DMS79 treated with DMSO at 0.1 percent for 48 hours (cell line): ENCODE measurements around the gene EXOSC9.
"Not testable (repeated sequence)": the region's sequence is repeated elsewhere in the genome, so short reads cannot be mapped to it uniquely, and the experiment has no call there.

Experiments
- DNase-seq: peaks from one replicate; lab custom pipeline; 2025; lab: John Stamatoyannopoulos, UW

EXOSC9 gene, protein sequence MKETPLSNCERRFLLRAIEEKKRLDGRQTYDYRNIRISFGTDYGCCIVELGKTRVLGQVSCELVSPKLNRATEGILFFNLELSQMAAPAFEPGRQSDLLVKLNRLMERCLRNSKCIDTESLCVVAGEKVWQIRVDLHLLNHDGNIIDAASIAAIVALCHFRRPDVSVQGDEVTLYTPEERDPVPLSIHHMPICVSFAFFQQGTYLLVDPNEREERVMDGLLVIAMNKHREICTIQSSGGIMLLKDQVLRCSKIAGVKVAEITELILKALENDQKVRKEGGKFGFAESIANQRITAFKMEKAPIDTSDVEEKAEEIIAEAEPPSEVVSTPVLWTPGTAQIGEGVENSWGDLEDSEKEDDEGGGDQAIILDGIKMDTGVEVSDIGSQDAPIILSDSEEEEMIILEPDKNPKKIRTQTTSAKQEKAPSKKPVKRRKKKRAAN

DNA sequence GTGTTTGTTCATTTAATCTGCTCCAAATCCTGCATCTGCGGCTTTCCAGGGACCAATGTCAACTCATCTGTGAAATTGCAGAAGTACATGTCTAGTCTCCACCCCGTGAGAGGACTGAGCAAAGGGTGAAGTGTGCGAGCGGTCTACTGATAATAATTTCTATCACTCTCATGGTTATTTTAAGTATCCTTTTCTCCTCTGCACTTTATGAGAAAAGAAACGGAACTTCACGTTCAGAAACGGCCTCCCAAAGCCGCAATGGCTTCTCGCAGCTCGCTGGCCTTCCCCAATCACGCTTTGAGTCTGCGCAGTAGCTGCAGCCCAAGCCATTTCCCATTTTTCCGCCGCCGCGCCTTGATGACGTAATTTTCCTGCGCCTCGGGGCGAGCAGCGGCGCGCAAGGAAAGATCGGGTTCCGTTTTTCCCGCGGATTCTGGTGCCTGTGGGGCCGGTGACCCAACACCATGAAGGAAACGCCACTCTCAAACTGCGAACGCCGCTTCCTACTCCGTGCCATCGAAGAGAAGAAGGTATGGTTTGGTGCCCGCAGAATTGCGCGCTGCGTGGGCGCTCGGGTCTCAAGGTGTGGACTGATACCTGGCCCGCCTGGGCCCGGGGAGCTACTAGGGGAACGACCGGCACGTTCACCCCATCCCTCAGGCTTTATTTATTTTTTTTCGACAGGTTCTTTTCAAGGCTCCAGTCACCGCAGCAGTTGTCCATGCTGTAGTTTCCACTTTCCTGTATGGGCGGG lies at the start of gene EXOSC9:
Gene EXOSC9 (plus strand): TSS at position 363 of the 754 bp plus-strand sequence. CDS start 102 bp downstream, at position 465.
- DNase-seq, result peak; percentile 67

DNA sequence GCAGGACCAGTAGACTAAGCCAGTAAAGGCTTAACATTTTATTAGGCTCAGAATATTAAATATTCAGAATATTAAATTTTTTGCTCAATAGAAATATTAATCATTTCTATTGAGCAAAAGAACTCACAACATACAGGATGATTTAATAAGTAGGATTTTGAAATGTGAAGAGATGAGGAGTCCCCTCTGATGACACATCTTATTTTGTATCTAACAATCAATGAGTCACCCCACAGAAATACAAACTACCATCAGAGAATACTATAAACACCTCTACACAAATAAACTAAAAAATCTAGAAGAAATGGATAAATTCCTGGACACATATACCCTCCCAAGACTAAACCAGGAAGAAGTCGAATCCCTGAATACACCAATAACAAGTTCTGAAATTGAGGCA lies 49.0 kb upstream of the EXOSC9 start:
- not testable (repeated sequence) for DNase-seq

- DNase-seq, result no peak
Measured at GRCh38 chr4:121758925-121759568, 42.1 kb upstream of the EXOSC9 start.

DNA sequence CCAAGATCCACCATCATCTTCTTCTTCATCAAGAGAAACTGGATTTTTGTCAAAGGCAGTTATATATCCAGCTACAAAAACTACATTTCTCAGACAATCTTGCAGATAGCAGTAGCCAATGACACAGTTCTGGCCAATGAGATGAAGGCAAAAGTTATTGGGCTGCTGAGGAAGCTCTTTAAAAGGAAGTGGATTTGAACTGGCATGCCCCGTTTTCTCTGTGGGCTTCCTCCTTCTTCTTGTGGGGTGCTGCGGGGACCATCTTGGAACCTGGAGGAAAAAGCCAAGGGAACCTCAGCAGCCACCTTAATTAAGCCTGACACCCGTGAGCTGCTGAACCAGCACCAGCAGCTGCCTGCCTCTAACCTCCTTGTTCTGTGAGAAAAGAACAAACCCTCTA lies 40.9 kb upstream of the EXOSC9 start:
- DNase-seq, result no peak

- DNase-seq, result no peak
Measured at GRCh38 chr4:121764303-121764701, 36.8 kb upstream of the EXOSC9 start.

DNA sequence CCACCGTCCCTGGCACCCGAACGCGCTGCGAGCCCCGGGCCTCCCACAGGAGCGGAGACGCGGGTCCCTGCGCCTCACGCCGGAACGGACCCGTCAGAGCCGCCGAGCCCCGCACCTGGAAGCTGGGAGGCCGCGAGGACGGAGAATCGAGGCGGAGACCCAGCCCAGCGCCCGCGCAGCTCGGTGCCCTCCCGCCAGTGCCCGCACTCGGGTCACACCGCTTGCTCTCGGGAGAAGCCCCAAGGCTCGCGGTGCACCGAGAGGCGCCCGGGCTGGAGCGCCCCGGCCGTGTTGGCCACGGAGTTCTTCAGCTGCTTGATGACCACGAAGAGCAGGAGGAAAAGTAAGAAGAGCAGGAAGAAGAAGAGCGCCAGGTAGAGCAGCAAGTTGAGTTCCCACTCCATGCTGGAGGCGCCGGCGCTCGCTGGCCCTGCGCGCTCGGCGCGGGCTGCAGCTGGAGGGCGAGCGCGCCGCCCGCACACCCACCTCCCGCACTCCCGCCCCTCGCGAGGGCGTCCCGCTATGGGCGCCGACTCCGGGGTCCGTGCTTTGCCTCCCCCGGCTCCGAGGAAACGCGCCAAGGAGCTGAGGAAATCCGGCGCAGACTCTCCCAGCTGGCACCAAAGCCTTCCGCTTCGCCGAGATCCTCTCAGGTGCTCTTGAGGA lies 36.3 kb upstream of the EXOSC9 start, which contains the start of gene SMIM43:
Gene SMIM43 (minus strand): TSS at position 463 of the 666 bp plus-strand sequence. CDS start 59 bp downstream, at position 404.
- peak; percentile 1 for DNase-seq

DNA sequence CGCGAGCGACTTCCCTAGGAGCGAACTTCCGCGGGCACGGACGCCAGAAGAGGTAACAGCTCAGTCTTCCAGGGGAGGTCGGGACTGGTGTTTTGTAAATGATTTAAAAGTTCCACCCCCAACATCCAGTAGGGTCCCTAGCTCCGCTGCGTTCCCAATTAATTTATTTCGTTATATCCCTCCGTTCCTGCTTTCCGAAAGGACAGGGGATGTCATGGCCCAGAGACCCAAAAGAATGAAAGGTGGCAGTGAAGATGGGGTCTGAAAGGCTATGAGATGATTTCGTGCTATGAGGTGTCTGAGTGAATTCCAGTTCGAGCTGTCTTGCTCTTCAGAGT lies 35.8 kb upstream of the EXOSC9 start:
- DNase-seq, result no peak

- DNase-seq, result no peak
Measured at GRCh38 chr4:121765971-121766538, 35.1 kb upstream of the EXOSC9 start.

GRCh38 chr4:121767166-121767565 lies 34.0 kb upstream of the EXOSC9 start:
- no peak for DNase-seq

- DNase-seq, result no peak
Measured at GRCh38 chr4:121769341-121769740, 31.8 kb upstream of the EXOSC9 start.

- DNase-seq, result no peak
Measured at GRCh38 chr4:121771869-121772268, 29.3 kb upstream of the EXOSC9 start.

DNA sequence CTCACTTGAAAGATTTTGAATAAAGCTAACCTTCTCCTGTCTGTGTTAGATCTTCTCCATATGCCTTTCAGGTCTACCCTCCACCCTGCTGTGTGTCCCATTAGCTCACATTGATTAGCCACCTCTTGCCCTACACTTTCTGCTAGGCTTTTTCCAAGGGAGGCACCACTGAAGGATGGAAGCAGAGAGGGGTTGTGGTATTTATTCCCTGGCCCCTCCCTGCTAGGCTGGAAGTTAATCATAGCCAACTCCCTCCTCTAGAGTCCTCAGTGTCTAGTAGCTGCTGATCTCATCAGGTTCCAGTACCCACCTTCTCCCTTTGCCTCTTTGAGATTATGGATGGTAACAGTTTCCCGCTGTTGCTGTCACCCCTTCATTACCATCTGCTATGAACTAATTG lies 27.2 kb upstream of the EXOSC9 start:
- no peak for DNase-seq

GRCh38 chr4:121776610-121777401 lies 24.3 kb upstream of the EXOSC9 start:
- DNase-seq, result no peak

- peak; percentile 17 for DNase-seq
Measured at GRCh38 chr4:121777625-121778024, 23.5 kb upstream of the EXOSC9 start.

DNA sequence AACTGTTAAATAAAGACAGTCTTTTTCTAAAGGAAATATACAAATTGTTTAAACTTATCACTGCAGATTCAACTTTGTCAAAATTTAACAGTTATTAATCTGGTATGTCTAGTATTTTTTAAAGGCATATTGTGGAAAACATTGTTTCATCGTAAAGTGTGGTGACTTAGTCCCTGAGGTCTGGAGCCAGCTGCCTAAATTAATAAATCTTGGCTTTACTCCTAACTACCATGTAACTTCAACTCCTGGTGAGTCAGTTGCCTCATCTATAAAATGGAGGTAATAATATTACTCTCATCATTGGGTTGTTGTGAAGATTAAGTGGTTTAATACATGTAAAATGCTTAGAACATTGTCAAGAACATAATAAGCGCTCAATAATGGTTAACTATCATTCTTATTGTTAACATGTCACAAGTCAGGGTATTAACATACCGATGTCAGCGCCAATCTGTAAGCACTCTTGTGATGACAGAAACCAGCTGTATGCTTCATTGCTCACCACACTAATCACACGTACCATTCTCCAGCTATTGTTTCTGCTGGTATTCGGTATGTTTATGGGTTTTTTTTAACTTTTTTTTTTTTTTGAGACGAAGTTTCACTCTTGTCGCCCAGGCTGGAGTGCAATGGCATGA lies 22.0 kb upstream of the EXOSC9 start:
- no peak for DNase-seq

- no peak for DNase-seq
Measured at GRCh38 chr4:121783210-121783609, 17.9 kb upstream of the EXOSC9 start.

DNA sequence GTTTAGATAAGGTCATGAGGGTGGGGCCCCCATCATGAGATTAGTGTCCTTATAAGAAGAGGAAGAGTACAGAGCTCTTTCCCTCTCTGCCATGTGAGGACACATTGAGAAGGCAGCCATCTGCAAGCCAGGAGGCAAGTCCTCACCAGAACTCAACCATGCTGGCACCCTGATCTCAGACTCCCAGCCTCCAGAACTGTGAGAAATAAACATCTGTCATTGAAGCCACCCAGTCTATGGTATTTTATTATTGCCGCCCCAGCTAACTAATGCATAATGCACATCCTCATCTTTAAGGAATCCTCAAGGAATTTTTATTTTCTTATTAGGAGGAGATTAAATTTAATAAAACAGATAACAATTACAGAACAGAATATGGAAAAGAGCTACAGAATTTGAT lies 16.7 kb upstream of the EXOSC9 start:
- no peak for DNase-seq

DNA sequence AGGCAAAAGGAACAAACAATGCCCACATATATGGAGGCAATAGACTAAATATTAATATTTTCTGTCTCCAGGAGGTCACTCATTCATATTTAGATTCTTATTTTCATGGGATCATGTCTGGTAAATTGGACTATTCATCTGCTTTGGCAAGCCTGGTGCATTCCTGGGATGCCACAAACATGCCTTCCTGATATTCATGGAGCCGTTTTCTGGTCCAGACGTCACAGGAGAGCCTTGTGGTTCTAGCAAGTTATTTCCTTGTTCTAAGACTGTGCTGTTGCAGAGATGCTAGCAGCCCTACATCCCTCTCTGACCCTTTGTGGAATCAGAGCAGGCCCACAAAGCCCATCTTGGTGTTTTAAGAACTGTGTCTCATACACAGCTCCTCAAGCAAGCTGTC lies 16.1 kb upstream of the EXOSC9 start:
- no peak for DNase-seq

GRCh38 chr4:121785479-121785878 lies 15.6 kb upstream of the EXOSC9 start:
- DNase-seq, result no peak

GRCh38 chr4:121786221-121786620 lies 14.9 kb upstream of the EXOSC9 start:
- no peak for DNase-seq
